ENCODE measurements around the gene TCEAL4.

TCEAL4 gene

GRCh38 chrX:103613362-103613890 is 28.1 kb downstream of the TCEAL4 start:
- Mint-ChIP-seq H3K4me1 (ENCODE audit: low read depth) (peaks cover 9% of the 10 kb centered on the region), H3K9me3 (no peaks in the 10 kb centered on the region), H3K36me3 (ENCODE audit: low read depth) (peaks cover 15% of the 10 kb centered on the region), H3K4me3 (no peak overlapping the region), H3K27me3 (peaks cover 2% of the 10 kb centered on the region), H3K27ac (no peak overlapping the region)
- intact Hi-C loops (cut with micrococcal nuclease) = no loop called here

GRCh38 chrX:103614999-103615398 is 29.7 kb downstream of the TCEAL4 start:
- peaks cover 10% of the 10 kb centered on the region for H3K36me3 Mint-ChIP-seq (ENCODE audit: low read depth)
- no peaks in the 10 kb centered on the region for H3K9me3 Mint-ChIP-seq
- no peak overlapping the region for H3K4me3 Mint-ChIP-seq
- no peak overlapping the region for H3K27ac Mint-ChIP-seq
- intact Hi-C loops (cut with micrococcal nuclease) = no loop called here
- H3K4me1 Mint-ChIP-seq (ENCODE audit: low read depth) = no peaks in the 10 kb centered on the region
- no peaks in the 10 kb centered on the region for H3K27me3 Mint-ChIP-seq

GRCh38 chrX:103615781-103616371 is 30.6 kb downstream of the TCEAL4 start:
- peaks cover 10% of the 10 kb centered on the region for H3K36me3 Mint-ChIP-seq (ENCODE audit: low read depth)
- no peaks in the 10 kb centered on the region for H3K27me3 Mint-ChIP-seq
- no peaks in the 10 kb centered on the region for H3K9me3 Mint-ChIP-seq
- no peak overlapping the region for H3K4me3 Mint-ChIP-seq
- no peak overlapping the region for H3K27ac Mint-ChIP-seq
- intact Hi-C loops (cut with micrococcal nuclease) = no loop called here
- H3K4me1 Mint-ChIP-seq (ENCODE audit: low read depth) = no peaks in the 10 kb centered on the region

- H3K36me3 Mint-ChIP-seq (ENCODE audit: low read depth) = peaks cover 10% of the 10 kb centered on the region
- H3K27me3 Mint-ChIP-seq = no peaks in the 10 kb centered on the region
- no peak overlapping the region for H3K4me3 Mint-ChIP-seq
- H3K27ac Mint-ChIP-seq = no peak overlapping the region
- no peaks in the 10 kb centered on the region for H3K9me3 Mint-ChIP-seq
- H3K4me1 Mint-ChIP-seq (ENCODE audit: low read depth) = no peaks in the 10 kb centered on the region
- intact Hi-C loops (cut with micrococcal nuclease) = no loop called here
Observed at GRCh38 chrX:103616676-103617186, 31.4 kb downstream of the TCEAL4 start.

- peaks cover 7% of the 10 kb centered on the region for H3K4me1 Mint-ChIP-seq (ENCODE audit: low read depth)
- H3K9me3 Mint-ChIP-seq = no peaks in the 10 kb centered on the region
- no peak overlapping the region for H3K4me3 Mint-ChIP-seq
- H3K36me3 Mint-ChIP-seq (ENCODE audit: low read depth) = peaks cover 9% of the 10 kb centered on the region
- intact Hi-C loops (cut with micrococcal nuclease) = no loop called here
- no peak overlapping the region for H3K27ac Mint-ChIP-seq
- H3K27me3 Mint-ChIP-seq = no peaks in the 10 kb centered on the region
Observed at GRCh38 chrX:103624111-103624510, 38.8 kb downstream of the TCEAL4 start.

GRCh38 chrX:103626855-103627254 is 41.5 kb downstream of the TCEAL4 start:
- intact Hi-C loops (cut with micrococcal nuclease) = loop anchor here (5.0 kb wide), 1 partner anchor 60 kb away; the partner anchor contains the start of gene MORF4L2
- Mint-ChIP-seq H3K36me3 (ENCODE audit: low read depth) (peaks cover 20% of the 10 kb centered on the region), H3K27ac (no peak overlapping the region), H3K9me3 (no peaks in the 10 kb centered on the region), H3K27me3 (no peaks in the 10 kb centered on the region), H3K4me3 (no peak overlapping the region), H3K4me1 (ENCODE audit: low read depth) (peaks cover 15% of the 10 kb centered on the region)

- H3K4me1 Mint-ChIP-seq (ENCODE audit: low read depth) = peaks cover 15% of the 10 kb centered on the region
- peak within 1 kb of the TSS; percentile 96 for H3K27ac Mint-ChIP-seq
- H3K4me3 Mint-ChIP-seq = peak within 1 kb of the TSS; percentile 94
- H3K36me3 Mint-ChIP-seq (ENCODE audit: low read depth) = peaks cover 20% of the 10 kb centered on the region
- H3K27me3 Mint-ChIP-seq = no peaks in the 10 kb centered on the region
- H3K9me3 Mint-ChIP-seq = no peaks in the 10 kb centered on the region
- intact Hi-C loops (cut with micrococcal nuclease) = loop anchor here (5.0 kb wide), 1 partner anchor 59 kb away; the partner anchor contains the start of gene MORF4L2
Observed at GRCh38 chrX:103628386-103629317, 43.3 kb downstream of the TCEAL4 start, which contains the start of gene TCEAL1. Gene TCEAL1, plus strand, starts transcription at chrX:103628975. Its CDS starts 942 bp downstream, at chrX:103629917.

- Mint-ChIP-seq H3K4me1 (ENCODE audit: low read depth) (peaks cover 15% of the 10 kb centered on the region), H3K27ac (peak overlapping the region; percentile 96), H3K27me3 (no peaks in the 10 kb centered on the region), H3K36me3 (ENCODE audit: low read depth) (peaks cover 20% of the 10 kb centered on the region), H3K4me3 (peak overlapping the region; percentile 94), H3K9me3 (no peaks in the 10 kb centered on the region)
- intact Hi-C loops (cut with micrococcal nuclease) = loop anchor here (5.0 kb wide), 2 partner anchors 48 to 58 kb away; partner anchors contain the start of gene MORF4L2
Observed at GRCh38 chrX:103629318-103630170, 44.2 kb downstream of the TCEAL4 start.

GRCh38 chrX:103630171-103630511 is 44.8 kb downstream of the TCEAL4 start:
- peaks cover 20% of the 10 kb centered on the region for H3K36me3 Mint-ChIP-seq (ENCODE audit: low read depth)
- H3K4me1 Mint-ChIP-seq (ENCODE audit: low read depth) = peaks cover 15% of the 10 kb centered on the region
- H3K27me3 Mint-ChIP-seq = no peaks in the 10 kb centered on the region
- intact Hi-C loops (cut with micrococcal nuclease) = loop anchor here (5.0 kb wide), 1 partner anchor 47 kb away; no protein-coding TSS in a partner anchor
- no peaks in the 10 kb centered on the region for H3K9me3 Mint-ChIP-seq
- H3K27ac Mint-ChIP-seq = peak overlapping the region; percentile 96
- peak overlapping the region; percentile 94 for H3K4me3 Mint-ChIP-seq

GRCh38 chrX:103631145-103631544 is 45.8 kb downstream of the TCEAL4 start:
- H3K4me3 Mint-ChIP-seq = no peak overlapping the region
- H3K9me3 Mint-ChIP-seq = no peaks in the 10 kb centered on the region
- H3K4me1 Mint-ChIP-seq (ENCODE audit: low read depth) = peaks cover 15% of the 10 kb centered on the region
- no peaks in the 10 kb centered on the region for H3K27me3 Mint-ChIP-seq
- intact Hi-C loops (cut with micrococcal nuclease) = loop anchor here (5.0 kb wide), 1 partner anchor 46 kb away; no protein-coding TSS in a partner anchor
- H3K27ac Mint-ChIP-seq = no peak overlapping the region
- H3K36me3 Mint-ChIP-seq (ENCODE audit: low read depth) = peaks cover 20% of the 10 kb centered on the region

- intact Hi-C loops (cut with micrococcal nuclease) = no loop called here
- no peaks in the 10 kb centered on the region for H3K9me3 Mint-ChIP-seq
Observed at GRCh38 chrX:103635436-103635835, 50.1 kb downstream of the TCEAL4 start.

More at GRCh38 chrX:103635436-103635835, 50.1 kb downstream of the TCEAL4 start:
- no peak overlapping the region for H3K27ac Mint-ChIP-seq
- no peaks in the 10 kb centered on the region for H3K4me1 Mint-ChIP-seq (ENCODE audit: low read depth)
- no peaks in the 10 kb centered on the region for H3K27me3 Mint-ChIP-seq
- no peaks in the 10 kb centered on the region for H3K36me3 Mint-ChIP-seq (ENCODE audit: low read depth)
- H3K4me3 Mint-ChIP-seq = no peak overlapping the region

All from dendritic cell treated with granulocyte-macrophage colony-stimulating factor and Interleukin-4, amounts not matched to agents 40 ng/mL and 50 ng/mL, for 4 days (primary cell).